Suprapubic skin (tissue), 4 donors: Measurements from ENCODE around the gene SPOCK1. TPM values are rescaled to one million over a fixed set of nuclear protein-coding genes. Genes with fewer than 3 reads are reported as not detected.

Experiments used
- DNase-seq, 2 donors: peaks; one replicate each; pipeline ENCODE4 v3.0.0-alpha.2; 2019; ENCODE audit warnings: low spot score in 2 of 2
- H3K27ac ChIP-seq: fragments of 200-600 bp; sonication (generic); one replicate; pipeline ENCODE4 v1.5.1; 2019
- H3K27me3 ChIP-seq: fragments of 200-600 bp; sonication (generic); one replicate; pipeline ENCODE4 v1.5.1; 2019
- H3K36me3 ChIP-seq: fragments of 200-600 bp; sonication (generic); one replicate; pipeline ENCODE4 v1.5.1; 2019
- H3K4me1 ChIP-seq: fragments of 200-600 bp; sonication (generic); one replicate; pipeline ENCODE4 v1.5.1; 2019
- H3K4me3 ChIP-seq: fragments of 200-600 bp; sonication (generic); one replicate; pipeline ENCODE4 v1.5.1; 2019; ENCODE audit warnings: mild to moderate bottlenecking
- H3K9me3 ChIP-seq: fragments of 200-600 bp; sonication (generic); one replicate; pipeline ENCODE4 v1.5.1; 2019
- EP300 ChIP-seq: sonication (generic); formaldehyde crosslinking; IDR thresholded peaks from one replicate; pipeline ENCODE4 v1.6.1; 2017; ENCODE audit warnings: antibody characterized with exemption
- POLR2A ChIP-seq, 2 donors: fragments of 450-650 bp; IDR thresholded peaks; one replicate each; pipeline ENCODE4 v1.6.1; 2017; ENCODE audit warnings: antibody characterized with exemption in 2 of 2, mild to moderate bottlenecking in 2 of 2, moderate library complexity in 2 of 2
- POLR2AphosphoS5 ChIP-seq, 3 donors: sonication (generic); formaldehyde crosslinking; IDR thresholded peaks; one replicate each; pipeline ENCODE4 v1.6.1; 2017; ENCODE audit warnings: antibody characterized with exemption in 3 of 3
- WGBS: methylation state at CpG from one replicate; pipeline ENCODE4 v1.1.5; 2018; 5-methylcytosine and 5-hydroxymethylcytosine counted together
- total RNA-seq, 4 donors: library from RNA; depleted of rRNA; stranded (reverse); fragments of >200 nt; gene quantifications; one replicate each; pipeline ENCODE4 v1.1.0, GENCODE V29; 2016
- TF ChIP-seq, protein P1 (sequence below), 2 donors: fragments of 200-600 bp in 1 of 2; fragments of 450-650 bp in 1 of 2; sonication (generic) in 1 of 2; IDR thresholded peaks; one replicate each; pipeline ENCODE4 v1.5.1; 2016 to 2019; ENCODE audit warnings: antibody characterized with exemption in 2 of 2, mild to moderate bottlenecking in 1 of 2, moderate library complexity in 1 of 2

The SPOCK1 gene
- total RNA-seq, 4 donors from 2014 or later = 3.9 to 11.6 (median 5.4) TPM

DNA sequence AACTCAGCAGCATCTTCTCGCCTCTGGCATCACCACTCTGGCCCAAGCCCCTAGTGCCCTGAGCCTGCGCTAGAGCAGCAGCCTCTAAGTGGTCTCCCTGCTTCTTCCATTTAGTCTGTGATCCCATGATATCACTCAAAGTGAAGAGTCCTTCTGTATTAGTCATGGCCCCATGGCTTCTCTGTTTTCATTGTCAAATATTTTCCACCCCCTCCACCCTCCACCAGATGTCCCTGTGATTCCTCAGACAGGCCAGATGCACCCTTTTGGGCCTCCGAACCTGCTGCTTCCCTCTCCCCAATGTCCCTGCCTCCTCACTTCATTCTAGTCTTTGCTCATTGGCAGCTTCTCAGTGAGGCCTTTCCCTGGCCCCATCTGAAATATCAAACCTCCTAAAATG is 299.2 kb downstream of the SPOCK1 start:
- Histone ChIP-seq H3K27ac (no peak overlapping the region), H3K4me3 (no peak overlapping the region), H3K36me3 (no peaks in the 10 kb centered on the region), H3K9me3 (no peaks in the 10 kb centered on the region), H3K27me3 (no peaks in the 10 kb centered on the region), H3K4me1 (no peaks in the 10 kb centered on the region)
- DNase-seq = no peak
- WGBS = 86% methylated on average over 3 of the region's 3 CpGs
- TF ChIP-seq POLR2A (IDR thresholded peaks at IDR 0.05) (no peak), EP300 (no peak), POLR2AphosphoS5 (IDR thresholded peaks at IDR 0.05) (no peak)
- TF ChIP-seq, protein P1, sequence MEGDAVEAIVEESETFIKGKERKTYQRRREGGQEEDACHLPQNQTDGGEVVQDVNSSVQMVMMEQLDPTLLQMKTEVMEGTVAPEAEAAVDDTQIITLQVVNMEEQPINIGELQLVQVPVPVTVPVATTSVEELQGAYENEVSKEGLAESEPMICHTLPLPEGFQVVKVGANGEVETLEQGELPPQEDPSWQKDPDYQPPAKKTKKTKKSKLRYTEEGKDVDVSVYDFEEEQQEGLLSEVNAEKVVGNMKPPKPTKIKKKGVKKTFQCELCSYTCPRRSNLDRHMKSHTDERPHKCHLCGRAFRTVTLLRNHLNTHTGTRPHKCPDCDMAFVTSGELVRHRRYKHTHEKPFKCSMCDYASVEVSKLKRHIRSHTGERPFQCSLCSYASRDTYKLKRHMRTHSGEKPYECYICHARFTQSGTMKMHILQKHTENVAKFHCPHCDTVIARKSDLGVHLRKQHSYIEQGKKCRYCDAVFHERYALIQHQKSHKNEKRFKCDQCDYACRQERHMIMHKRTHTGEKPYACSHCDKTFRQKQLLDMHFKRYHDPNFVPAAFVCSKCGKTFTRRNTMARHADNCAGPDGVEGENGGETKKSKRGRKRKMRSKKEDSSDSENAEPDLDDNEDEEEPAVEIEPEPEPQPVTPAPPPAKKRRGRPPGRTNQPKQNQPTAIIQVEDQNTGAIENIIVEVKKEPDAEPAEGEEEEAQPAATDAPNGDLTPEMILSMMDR (IDR thresholded peaks at IDR 0.05) = no peak

DNA sequence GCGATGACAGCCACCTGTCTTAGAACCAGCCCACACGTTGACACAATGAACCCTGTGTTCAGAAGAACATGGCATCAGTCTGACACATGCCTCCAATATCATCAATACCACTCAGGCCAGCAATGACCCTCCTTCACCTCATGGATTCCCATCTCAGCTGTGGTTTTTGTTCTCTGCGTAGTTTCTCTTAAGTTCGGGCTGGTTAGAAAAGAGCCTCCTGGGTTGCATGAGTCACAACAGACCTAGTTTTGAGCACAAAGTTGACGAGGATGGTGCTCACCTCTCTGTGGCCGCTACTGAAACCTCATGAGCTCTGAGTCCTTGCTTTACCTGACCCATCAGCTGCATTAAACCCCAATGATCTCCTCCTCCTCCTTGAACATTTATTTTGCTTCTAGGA is 299.9 kb downstream of the SPOCK1 start:
- 92% methylated on average over 6 of the region's 6 CpGs for WGBS

DNA sequence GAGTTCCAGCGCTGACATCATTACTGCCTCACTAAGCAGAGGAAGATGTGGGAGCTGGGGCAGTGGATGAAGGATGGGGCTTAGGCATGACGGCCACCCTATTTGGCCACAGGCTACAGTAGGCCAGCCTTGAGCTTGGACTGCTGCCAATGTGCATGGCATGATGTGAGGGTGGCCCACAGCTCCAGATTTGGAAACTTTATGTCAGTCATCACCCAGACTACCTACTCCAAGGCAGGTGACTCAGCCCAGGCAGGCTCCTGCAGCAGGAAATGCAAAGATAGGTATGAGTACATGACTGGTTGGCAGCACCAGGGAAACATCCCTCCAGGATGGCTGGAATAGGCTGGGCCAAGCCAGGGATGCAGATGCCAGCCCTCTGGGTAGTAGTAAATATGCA is 303.6 kb downstream of the SPOCK1 start:
- H3K27me3 ChIP-seq = no peaks in the 10 kb centered on the region

More for the DNA sequence above, 299.9 kb downstream of the SPOCK1 start:
- Histone ChIP-seq H3K9me3 (no peaks in the 10 kb centered on the region), H3K4me3 (no peak overlapping the region), H3K27me3 (no peaks in the 10 kb centered on the region), H3K36me3 (no peaks in the 10 kb centered on the region), H3K4me1 (no peaks in the 10 kb centered on the region), H3K27ac (no peak overlapping the region)
- no peak for DNase-seq
- TF ChIP-seq POLR2AphosphoS5 (IDR thresholded peaks at IDR 0.05) (no peak), POLR2A (IDR thresholded peaks at IDR 0.05) (no peak), EP300 (no peak)
- TF ChIP-seq, protein P1 (IDR thresholded peaks at IDR 0.05) = no peak

DNA sequence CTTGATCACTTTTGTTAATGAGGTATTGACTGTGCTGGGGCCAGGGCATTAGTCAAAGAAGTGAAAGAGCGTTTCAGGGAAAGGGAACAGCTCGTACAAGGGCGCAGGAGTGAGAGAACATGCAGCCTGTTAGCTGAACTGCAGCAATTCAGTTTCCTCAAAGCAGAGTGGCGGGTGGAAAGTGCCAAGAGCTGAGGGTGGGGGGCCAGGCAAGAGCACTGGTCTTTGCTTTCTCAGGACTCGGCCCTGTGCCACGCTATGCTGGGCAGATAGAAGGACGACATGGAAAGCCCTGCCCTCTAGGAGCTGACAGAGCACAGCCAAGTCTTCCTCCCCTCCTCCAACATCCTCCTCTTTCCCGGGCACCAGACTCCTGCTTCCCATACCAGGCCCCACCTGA is 304.8 kb downstream of the SPOCK1 start:
- DNase-seq = no peak
- Histone ChIP-seq H3K4me3 (no peak overlapping the region), H3K4me1 (no peaks in the 10 kb centered on the region), H3K9me3 (no peaks in the 10 kb centered on the region), H3K36me3 (no peaks in the 10 kb centered on the region), H3K27ac (no peak overlapping the region), H3K27me3 (no peaks in the 10 kb centered on the region)
- TF ChIP-seq POLR2A (IDR thresholded peaks at IDR 0.05) (no peak), EP300 (no peak), POLR2AphosphoS5 (IDR thresholded peaks at IDR 0.05) (no peak)
- TF ChIP-seq, protein P1 (IDR thresholded peaks at IDR 0.05) = no peak
- 87% methylated on average over 7 of the region's 8 CpGs for WGBS

More for the DNA sequence above, 303.6 kb downstream of the SPOCK1 start:
- Histone ChIP-seq H3K4me1 (no peaks in the 10 kb centered on the region), H3K36me3 (no peaks in the 10 kb centered on the region), H3K27ac (no peak overlapping the region), H3K9me3 (no peaks in the 10 kb centered on the region), H3K4me3 (no peak overlapping the region)
- DNase-seq = no peak
- TF ChIP-seq POLR2A (IDR thresholded peaks at IDR 0.05) = no peak
- TF ChIP-seq EP300 = no peak
- TF ChIP-seq, protein P1 (IDR thresholded peaks at IDR 0.05) = no peak
- no peak for TF ChIP-seq POLR2AphosphoS5 (IDR thresholded peaks at IDR 0.05)
- 88% methylated on average over 2 of the region's 2 CpGs for WGBS

DNA sequence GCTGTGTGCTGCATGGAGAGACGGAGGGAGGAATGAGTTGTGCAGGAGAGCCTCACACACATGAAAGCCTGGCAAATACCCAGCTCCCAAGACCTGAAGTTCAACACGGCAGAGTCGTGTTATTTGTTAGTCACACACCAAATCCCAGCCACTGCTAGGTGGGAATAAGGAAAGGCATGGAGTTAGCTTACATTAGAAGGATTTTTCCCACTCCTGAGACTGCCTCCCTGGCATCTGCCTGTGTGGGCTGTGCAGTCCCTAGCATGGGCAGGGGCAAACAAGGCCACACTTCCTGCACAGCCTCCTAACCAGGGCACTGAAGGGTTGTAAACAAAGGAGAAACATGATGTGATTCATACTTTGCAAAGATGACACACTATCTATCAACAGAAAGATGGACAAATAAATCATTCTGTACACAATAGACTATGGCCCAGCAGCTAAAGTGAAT is 306.8 kb downstream of the SPOCK1 start:
- no peaks in the 10 kb centered on the region for H3K9me3 ChIP-seq
- H3K27ac ChIP-seq = no peak overlapping the region
- no peak overlapping the region for H3K4me3 ChIP-seq
- no peaks in the 10 kb centered on the region for H3K4me1 ChIP-seq
- TF ChIP-seq, protein P1 (IDR thresholded peaks at IDR 0.05) = no peak
- no peaks in the 10 kb centered on the region for H3K36me3 ChIP-seq
- DNase-seq = no peak
- WGBS = 77% methylated on average over 3 of the region's 3 CpGs
- no peaks in the 10 kb centered on the region for H3K27me3 ChIP-seq
